ENCODE results near the gene CCDC110.

Gene CCDC110

DNA sequence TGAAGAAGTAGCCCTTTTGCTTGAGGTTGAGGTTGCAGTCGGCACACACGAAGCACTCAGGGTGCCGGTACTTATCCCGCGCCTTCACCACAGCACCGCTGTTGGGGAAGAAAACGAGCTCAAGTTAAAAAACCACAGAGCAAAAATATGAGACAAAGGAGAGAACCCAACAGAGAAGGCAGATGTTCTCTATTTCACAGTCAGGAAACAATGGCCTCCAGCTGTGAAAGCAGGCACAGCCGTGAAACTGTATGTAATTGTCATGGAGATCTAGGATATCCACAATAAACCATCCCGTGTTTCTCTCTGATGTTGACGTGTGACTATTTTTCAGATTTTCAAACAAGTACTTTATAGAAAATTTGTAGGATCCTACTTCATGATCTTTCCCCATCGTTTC is 30.9 kb upstream of the CCDC110 start:
- TF ChIP-seq, protein P1, sequence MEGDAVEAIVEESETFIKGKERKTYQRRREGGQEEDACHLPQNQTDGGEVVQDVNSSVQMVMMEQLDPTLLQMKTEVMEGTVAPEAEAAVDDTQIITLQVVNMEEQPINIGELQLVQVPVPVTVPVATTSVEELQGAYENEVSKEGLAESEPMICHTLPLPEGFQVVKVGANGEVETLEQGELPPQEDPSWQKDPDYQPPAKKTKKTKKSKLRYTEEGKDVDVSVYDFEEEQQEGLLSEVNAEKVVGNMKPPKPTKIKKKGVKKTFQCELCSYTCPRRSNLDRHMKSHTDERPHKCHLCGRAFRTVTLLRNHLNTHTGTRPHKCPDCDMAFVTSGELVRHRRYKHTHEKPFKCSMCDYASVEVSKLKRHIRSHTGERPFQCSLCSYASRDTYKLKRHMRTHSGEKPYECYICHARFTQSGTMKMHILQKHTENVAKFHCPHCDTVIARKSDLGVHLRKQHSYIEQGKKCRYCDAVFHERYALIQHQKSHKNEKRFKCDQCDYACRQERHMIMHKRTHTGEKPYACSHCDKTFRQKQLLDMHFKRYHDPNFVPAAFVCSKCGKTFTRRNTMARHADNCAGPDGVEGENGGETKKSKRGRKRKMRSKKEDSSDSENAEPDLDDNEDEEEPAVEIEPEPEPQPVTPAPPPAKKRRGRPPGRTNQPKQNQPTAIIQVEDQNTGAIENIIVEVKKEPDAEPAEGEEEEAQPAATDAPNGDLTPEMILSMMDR (IDR thresholded peaks at IDR 0.05; ENCODE audit: borderline replicate concordance, insufficient read depth, low read depth, low read length): no peak
- H3K4me3 ChIP-seq (ENCODE audit: low read depth, low read length): no peak overlapping the region

DNA sequence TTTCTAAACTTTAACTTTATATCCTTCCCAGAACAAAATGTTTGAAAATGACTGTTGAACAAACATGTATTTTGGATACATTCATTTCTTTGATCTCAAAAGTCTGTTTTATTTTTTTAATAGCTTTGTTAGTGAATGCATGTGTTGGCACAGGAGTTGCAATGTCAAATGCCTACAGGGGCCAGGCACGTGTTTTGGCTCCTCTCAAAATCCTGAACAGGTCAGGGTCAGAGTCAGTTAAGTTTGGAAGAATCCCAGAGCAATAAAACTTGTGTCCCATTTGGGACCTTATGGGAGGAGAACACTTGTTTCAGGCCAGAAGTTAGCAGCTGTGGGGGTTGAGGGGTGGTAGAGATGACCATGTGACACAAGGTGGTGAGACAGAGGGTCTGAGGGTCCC is 29.0 kb upstream of the CCDC110 start:
- H3K4me3 ChIP-seq (ENCODE audit: low read depth, low read length): no peak overlapping the region
- TF ChIP-seq, protein P1 (IDR thresholded peaks at IDR 0.05; ENCODE audit: borderline replicate concordance, insufficient read depth, low read depth, low read length): no peak

DNA sequence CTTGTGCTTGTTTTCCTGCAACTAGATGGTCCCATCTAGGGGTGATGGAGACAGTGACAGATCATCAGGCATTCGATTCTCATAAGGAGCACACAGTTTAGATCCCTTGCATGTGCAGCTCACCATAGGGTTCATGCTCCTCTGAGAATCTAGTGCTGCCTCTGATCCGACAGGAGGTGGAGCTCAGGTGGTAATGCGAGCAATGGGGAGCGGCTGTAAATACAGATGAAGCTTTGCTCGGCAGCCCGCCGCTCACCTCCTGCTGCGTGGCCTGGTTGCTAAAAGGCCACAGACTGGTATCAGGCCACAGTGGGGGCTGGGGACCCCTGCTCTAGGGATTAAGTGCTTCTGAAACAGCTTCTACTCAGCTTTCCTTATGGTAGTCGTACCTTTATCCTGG is 28.5 kb upstream of the CCDC110 start:
- TF ChIP-seq, protein P1 (IDR thresholded peaks at IDR 0.05; ENCODE audit: borderline replicate concordance, insufficient read depth, low read depth, low read length): no peak
- no peak overlapping the region for H3K4me3 ChIP-seq (ENCODE audit: low read depth, low read length)

DNA sequence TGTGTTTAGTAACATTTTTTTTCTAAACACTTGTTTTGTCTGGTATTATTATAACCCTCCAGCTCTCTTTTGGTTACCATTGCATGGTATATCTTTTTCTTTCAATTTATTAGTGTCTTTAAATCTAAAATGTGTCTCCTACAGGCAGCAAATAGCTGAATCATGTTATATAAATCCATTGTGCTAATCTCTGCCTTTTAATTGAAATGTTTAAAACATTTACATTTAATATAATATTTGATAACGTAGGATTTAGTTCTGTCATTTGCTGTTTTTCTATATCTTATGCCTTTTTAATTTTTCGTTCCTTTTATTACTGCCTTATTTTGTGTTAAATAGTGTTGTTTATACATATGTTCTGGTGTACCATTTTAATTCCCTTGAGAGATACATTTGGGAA is 17.1 kb upstream of the CCDC110 start:
- no peak overlapping the region for H3K4me3 ChIP-seq (ENCODE audit: low read depth, low read length)
- TF ChIP-seq, protein P1 (IDR thresholded peaks at IDR 0.05; ENCODE audit: borderline replicate concordance, insufficient read depth, low read depth, low read length): no peak

DNA sequence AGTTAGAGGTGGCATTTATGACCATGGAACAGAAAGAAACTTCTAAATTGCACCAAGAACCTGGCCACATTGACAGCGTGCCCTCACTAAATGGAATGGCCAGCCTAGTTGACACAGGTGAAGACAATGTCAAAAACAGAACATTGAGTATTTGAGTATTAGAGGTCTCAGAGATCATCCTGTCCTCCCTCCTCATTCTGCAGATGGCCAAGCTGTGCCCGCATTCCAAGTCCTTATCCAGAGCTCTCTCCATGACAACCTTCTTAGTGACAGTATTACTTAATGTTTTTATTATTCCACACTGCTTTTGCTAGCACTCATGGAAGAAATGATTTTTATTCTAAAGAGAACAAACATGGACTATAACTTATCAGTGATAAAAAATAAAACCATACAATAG is 9.9 kb upstream of the CCDC110 start:
- H3K4me3 ChIP-seq (ENCODE audit: low read depth, low read length): no peak overlapping the region
- TF ChIP-seq, protein P1 (IDR thresholded peaks at IDR 0.05; ENCODE audit: borderline replicate concordance, insufficient read depth, low read depth, low read length): no peak

DNA sequence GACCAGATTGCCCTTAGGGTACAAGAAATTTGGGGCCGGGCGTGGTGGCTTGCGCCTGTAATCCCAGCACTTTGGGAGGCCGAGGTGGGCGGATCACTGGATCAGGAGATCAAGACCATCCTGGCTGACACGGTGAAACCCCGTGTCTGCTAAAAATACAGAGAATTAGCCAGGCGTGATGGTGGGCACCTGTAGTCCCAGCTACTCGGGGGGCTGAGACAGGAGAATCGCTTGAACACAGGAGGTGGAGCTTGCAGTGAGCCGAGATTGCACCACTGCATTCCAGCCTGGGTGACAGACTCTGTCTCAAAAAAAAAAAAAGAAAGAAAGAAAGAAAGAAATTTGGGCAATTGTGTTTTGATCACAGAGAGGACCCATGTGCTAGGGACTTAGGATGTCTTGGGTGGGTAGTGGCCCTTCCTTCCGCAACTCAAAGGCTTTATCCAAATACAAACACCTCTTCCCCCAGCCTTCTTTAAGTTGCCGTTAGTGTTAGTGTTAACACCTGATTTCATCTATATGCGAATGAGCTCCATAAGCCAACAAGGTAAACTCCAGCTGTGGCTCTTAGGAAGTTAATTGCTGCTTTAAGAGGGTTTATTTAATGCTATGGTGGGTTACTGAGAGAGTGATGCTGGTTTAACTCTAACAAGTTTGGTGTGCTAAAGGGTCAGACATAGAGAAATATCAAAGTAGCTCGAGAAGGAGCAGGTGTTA is 8.6 kb upstream of the CCDC110 start:
- TF ChIP-seq, protein P1 (IDR thresholded peaks at IDR 0.05; ENCODE audit: borderline replicate concordance, insufficient read depth, low read depth, low read length): no peak
- peak overlapping the region; percentile 1 for H3K4me3 ChIP-seq (ENCODE audit: low read depth, low read length)

DNA sequence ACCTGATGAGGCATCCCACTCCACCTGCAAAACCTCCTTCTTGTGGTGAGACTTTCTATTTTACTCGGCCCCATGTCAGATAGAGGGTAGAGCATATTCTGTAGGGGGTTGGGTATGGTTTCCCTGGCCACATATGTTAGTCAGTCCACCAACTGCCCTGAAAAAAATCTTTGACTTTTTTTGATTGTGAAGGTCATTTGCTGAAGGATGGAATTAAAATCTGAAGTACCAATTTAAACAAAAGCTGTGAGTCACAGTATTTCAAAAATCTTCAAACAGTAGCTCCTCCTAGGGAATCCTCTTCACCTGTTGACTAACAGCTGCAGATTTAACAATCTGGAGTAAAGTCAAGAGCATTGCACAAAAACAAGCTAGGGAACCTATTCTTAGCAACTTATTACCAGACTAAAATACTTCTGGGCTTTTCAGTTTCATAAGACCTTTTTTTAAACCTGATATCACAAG is 8.0 kb upstream of the CCDC110 start:
- peak overlapping the region; percentile 1 for H3K4me3 ChIP-seq (ENCODE audit: low read depth, low read length)
- TF ChIP-seq, protein P1 (IDR thresholded peaks at IDR 0.05; ENCODE audit: borderline replicate concordance, insufficient read depth, low read depth, low read length): no peak

All from GM12875 (cell line).